Transverse colon (tissue), 4 donors: ENCODE results near the gene TICRR. TPM values are rescaled to one million over a fixed set of nuclear protein-coding genes. Genes with fewer than 3 reads are reported as not detected.

Experiments used
- DNase-seq: peaks from one replicate; pipeline ENCODE4 v3.0.0-alpha.2; 2019
- H3K27ac ChIP-seq, 4 donors: fragments of 200-600 bp; sonication (generic); 2 replicates each; pipeline ENCODE4 v1.5.1; 2016 to 2018; ENCODE audit warnings: inconsistent platforms in 4 of 4
- H3K27me3 ChIP-seq: fragments of 200-600 bp; sonication (generic); 2 replicates; pipeline ENCODE4 v1.5.1; 2017; ENCODE audit warnings: inconsistent platforms
- H3K36me3 ChIP-seq, 4 donors: fragments of 200-600 bp; sonication (generic); 2 replicates each; pipeline ENCODE4 v1.5.1; 2017 to 2019; ENCODE audit warnings: inconsistent platforms in 4 of 4
- H3K4me1 ChIP-seq, 4 donors: fragments of 200-600 bp; sonication (generic); 2 replicates each; pipeline ENCODE4 v1.5.1; 2017 to 2020; ENCODE audit warnings: inconsistent platforms in 4 of 4
- H3K4me3 ChIP-seq, 4 donors: fragments of 200-600 bp; sonication (generic); 1 replicate in 1 of 4; 2 replicates in 3 of 4; pipeline versions ENCODE4 v1.5.1 to v1.6.1; 2017 to 2019; ENCODE audit warnings: inconsistent platforms in 4 of 4
- H3K9me3 ChIP-seq, 2 donors: fragments of 200-600 bp; sonication (generic); 2 replicates each; pipeline ENCODE4 v1.5.1; 2017 to 2019; ENCODE audit warnings: inconsistent platforms in 2 of 2
- EP300 ChIP-seq: sonication (generic); formaldehyde crosslinking; IDR thresholded peaks from one replicate; pipeline ENCODE4 v1.6.1; 2017; ENCODE audit warnings: antibody characterized with exemption, low read depth
- POLR2A ChIP-seq: fragments of 450-650 bp; IDR thresholded peaks from one replicate; pipeline ENCODE4 v1.6.1; 2016; ENCODE audit warnings: antibody characterized with exemption, mild to moderate bottlenecking, moderate library complexity
- POLR2AphosphoS5 ChIP-seq, 3 donors: sonication (generic); formaldehyde crosslinking; IDR thresholded peaks; one replicate each; pipeline ENCODE4 v1.6.1; 2016; ENCODE audit warnings: antibody characterized with exemption in 3 of 3
- WGBS, 2 donors: methylation state at CpG; one replicate each; pipeline ENCODE4 v1.1.5; 2018; ENCODE audit warnings: low coverage in 1 of 2; 5-methylcytosine and 5-hydroxymethylcytosine counted together
- in situ Hi-C, 4 donors: fragments of 200-750 bp; cut with MboI; loops; one replicate each; pipeline versions ENCODE4 v1.15.0 to v1.15.1; 2017; ENCODE audit warnings: low sequenced_read_pairs in 3 of 4, low pct_ligation_motif_present in 1 of 4, low pct_unique_long_range_greater_than_20kb in 1 of 4
- intact Hi-C: fragments of 100-400 bp; cut with DNase I; formaldehyde crosslinking; loops from one replicate; pipeline ENCODE4 v1.15.1; 2023; ENCODE audit warnings: low total_unique reads
- total RNA-seq, 4 donors: library from RNA; depleted of rRNA; stranded (reverse); fragments of >200 nt; gene quantifications; one replicate each; pipeline ENCODE4 v1.1.0, GENCODE V29; 2016
- TF ChIP-seq, protein P1 (sequence below), 5 experiments: fragments of 200-600 bp in 3 of 5; fragments of 450-650 bp in 2 of 5; sonication (generic) in 3 of 5; IDR thresholded peaks; 1 replicate in 2 of 5; 2 replicates in 3 of 5; pipeline ENCODE4 v1.5.1; 2016 to 2017; ENCODE audit warnings: antibody characterized with exemption in 5 of 5, inconsistent platforms in 3 of 5, mild to moderate bottlenecking in 2 of 5, moderate library complexity in 1 of 5

The TICRR gene
- total RNA-seq, 4 donors from 2014 or later = 0.27 to 1.4 (median 0.95) TPM; not detected in 1

GRCh38 chr15:89666858-89667705 is 91.8 kb downstream of the TICRR start:
- no peaks in the 10 kb centered on the region for H3K36me3 ChIP-seq
- TF ChIP-seq, protein P1, sequence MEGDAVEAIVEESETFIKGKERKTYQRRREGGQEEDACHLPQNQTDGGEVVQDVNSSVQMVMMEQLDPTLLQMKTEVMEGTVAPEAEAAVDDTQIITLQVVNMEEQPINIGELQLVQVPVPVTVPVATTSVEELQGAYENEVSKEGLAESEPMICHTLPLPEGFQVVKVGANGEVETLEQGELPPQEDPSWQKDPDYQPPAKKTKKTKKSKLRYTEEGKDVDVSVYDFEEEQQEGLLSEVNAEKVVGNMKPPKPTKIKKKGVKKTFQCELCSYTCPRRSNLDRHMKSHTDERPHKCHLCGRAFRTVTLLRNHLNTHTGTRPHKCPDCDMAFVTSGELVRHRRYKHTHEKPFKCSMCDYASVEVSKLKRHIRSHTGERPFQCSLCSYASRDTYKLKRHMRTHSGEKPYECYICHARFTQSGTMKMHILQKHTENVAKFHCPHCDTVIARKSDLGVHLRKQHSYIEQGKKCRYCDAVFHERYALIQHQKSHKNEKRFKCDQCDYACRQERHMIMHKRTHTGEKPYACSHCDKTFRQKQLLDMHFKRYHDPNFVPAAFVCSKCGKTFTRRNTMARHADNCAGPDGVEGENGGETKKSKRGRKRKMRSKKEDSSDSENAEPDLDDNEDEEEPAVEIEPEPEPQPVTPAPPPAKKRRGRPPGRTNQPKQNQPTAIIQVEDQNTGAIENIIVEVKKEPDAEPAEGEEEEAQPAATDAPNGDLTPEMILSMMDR (IDR thresholded peaks at IDR 0.05) = no peak
- no peak for TF ChIP-seq POLR2A
- TF ChIP-seq POLR2AphosphoS5 (IDR thresholded peaks at IDR 0.05) = no peak
- TF ChIP-seq EP300 = no peak
- H3K4me1 ChIP-seq = peaks cover 11 to 28% (median 17%) of the 10 kb centered on the region in 4 donors
- no peak overlapping the region for H3K4me3 ChIP-seq
- intact Hi-C loops (no loop called here), in situ Hi-C loops (no loop called here)
- no peaks in the 10 kb centered on the region for H3K27me3 ChIP-seq
- no peak for DNase-seq
- H3K27ac ChIP-seq = no peak overlapping the region
- 77 to 80% methylated on average over 1 to 13 of the region's 13 CpGs for WGBS, 2 donors
- no peaks in the 10 kb centered on the region for H3K9me3 ChIP-seq

GRCh38 chr15:89667706-89667960 is 92.4 kb downstream of the TICRR start:
- peaks cover 8 to 23% (median 14%) of the 10 kb centered on the region in 4 donors for H3K4me1 ChIP-seq
- TF ChIP-seq POLR2A = no peak
- TF ChIP-seq EP300 = no peak
- TF ChIP-seq, protein P1 (IDR thresholded peaks at IDR 0.05) = no peak
- TF ChIP-seq POLR2AphosphoS5 (IDR thresholded peaks at IDR 0.05) = no peak
- intact Hi-C loops = no loop called here
- H3K27me3 ChIP-seq = no peaks in the 10 kb centered on the region
- no peak overlapping the region for H3K4me3 ChIP-seq
- no peaks in the 10 kb centered on the region for H3K36me3 ChIP-seq
- DNase-seq = no peak
- H3K9me3 ChIP-seq = no peaks in the 10 kb centered on the region
- in situ Hi-C loops = no loop called here
- 96% methylated on average over 7 of the region's 7 CpGs; no CpG with 5 or more reads in 1 of the 2 donors for WGBS, 2 donors
- H3K27ac ChIP-seq = no peak overlapping the region

DNA sequence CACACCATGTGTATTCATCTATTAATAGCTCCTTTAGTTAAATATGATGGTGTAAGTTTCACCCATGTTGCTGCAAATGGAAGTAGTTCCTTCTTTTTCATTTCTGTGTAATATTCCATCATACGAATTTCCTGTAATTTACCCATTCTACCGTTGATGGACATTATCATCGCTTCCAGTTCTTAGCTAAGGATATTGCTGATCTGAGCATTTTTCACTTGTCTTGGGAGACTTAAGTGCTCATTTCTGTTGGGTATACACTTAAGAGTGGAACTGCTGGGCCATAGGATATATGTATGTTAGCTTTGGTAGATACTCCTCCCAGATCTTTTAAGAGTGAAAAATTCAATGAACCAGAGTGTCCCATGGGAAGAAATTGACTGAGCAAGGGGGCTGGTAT is 92.9 kb downstream of the TICRR start:
- no peaks in the 10 kb centered on the region for H3K36me3 ChIP-seq
- H3K4me3 ChIP-seq = no peak overlapping the region
- H3K27me3 ChIP-seq = no peaks in the 10 kb centered on the region
- no peak overlapping the region for H3K27ac ChIP-seq
- in situ Hi-C loops (no loop called here), intact Hi-C loops (no loop called here)
- no peak for TF ChIP-seq EP300
- no peak for TF ChIP-seq POLR2AphosphoS5 (IDR thresholded peaks at IDR 0.05)
- TF ChIP-seq POLR2A = no peak
- TF ChIP-seq, protein P1 (IDR thresholded peaks at IDR 0.05) = no peak
- H3K9me3 ChIP-seq = no peaks in the 10 kb centered on the region
- whole genome bisulfite sequencing, 2 donors = 97% methylated on average over 3 of the region's 3 CpGs
- DNase-seq = no peak
- peaks cover 6 to 18% (median 8%) of the 10 kb centered on the region in 4 donors for H3K4me1 ChIP-seq

DNA sequence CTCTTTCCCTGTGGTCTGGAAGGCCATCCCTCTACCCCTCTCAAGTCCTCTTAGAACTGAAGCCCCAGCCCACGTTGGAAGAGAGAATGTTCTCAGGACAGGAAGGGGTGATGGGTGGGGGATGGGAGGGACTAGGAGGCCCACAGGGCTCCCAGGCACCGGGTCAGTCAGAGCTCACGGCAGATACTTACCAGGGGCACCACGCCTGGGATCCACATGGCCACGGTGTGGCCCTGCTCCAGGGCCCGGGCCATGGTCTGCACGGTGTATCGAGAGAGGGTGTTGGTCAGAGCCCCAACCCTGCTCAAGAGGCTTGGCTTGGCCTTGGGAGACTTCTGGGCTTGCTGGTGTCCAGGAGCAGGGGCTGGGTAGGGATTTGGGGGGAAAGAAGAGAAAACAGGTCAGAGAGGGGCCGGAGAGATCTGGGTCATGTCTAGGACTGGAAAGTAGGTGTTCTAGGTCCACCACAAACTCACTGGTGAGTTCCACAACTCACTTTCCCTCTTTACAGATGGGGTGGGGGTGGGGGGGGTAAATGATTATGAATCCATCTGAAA is 94.1 kb downstream of the TICRR start:
- in situ Hi-C loops = no loop called here
- DNase-seq = no peak
- intact Hi-C loops = no loop called here
- Histone ChIP-seq H3K4me3 (no peak overlapping the region), H3K27ac (no peak overlapping the region), H3K36me3 (no peaks in the 10 kb centered on the region), H3K27me3 (no peaks in the 10 kb centered on the region), H3K4me1 (peaks cover 5 to 15% (median 7%) of the 10 kb centered on the region in 4 donors), H3K9me3 (no peaks in the 10 kb centered on the region)
- WGBS, 2 donors = 79 to 87% methylated on average over 8 of the region's 9 CpGs
- TF ChIP-seq EP300 = no peak
- TF ChIP-seq POLR2A = no peak
- TF ChIP-seq, protein P1 (IDR thresholded peaks at IDR 0.05) = no peak
- TF ChIP-seq POLR2AphosphoS5 (IDR thresholded peaks at IDR 0.05) = no peak
